NCI-H2029 treated with DMSO at 0.1 percent for 48 hours (cell line): ENCODE measurements around the gene MADCAM1.
A peak's percentile ranks its signal among the peaks of the same experiment; 100 is the strongest.

Experiments used
- DNase-seq: peaks from one replicate; lab custom pipeline; 2025; lab: John Stamatoyannopoulos, UW

The MADCAM1 gene

DNA sequence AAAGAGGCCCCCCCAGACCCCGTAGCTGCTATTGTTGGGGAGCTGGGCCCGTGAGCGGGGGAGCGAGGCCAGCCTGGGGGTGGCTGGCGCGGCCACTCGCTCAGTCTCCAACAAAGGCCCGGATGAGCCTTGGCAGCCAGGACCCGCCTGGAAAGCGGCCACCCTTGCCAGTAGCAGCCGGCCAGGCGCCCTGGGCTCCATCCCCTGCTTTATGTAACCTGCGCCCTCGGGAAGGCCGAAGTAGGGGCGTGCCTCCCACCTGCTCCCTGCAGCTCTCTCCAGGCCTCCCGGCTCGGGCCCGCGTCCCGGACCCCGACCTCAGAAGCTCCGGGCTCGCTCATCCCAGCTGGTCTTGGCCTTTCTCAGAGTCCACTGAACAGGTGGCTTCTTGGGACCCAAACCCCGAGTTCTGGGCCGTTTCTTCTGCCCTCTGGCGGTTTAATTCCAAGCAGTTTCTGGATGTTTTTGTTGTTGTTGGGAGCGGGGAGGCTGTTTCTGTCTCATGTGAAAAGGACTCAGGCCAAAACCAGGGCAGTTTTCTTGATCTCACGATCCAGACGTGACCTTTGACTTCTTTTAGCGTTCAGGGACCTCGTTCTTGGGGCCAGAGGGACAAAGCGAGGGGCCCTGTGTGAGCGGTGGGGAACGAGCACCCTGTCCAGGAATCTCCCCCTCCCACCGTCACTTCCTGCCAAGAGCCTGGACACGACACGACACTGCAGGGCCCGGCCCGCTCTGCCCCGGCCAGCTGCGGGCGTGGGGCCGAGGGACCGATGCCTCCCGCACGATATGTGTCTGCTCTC lies 36.5 kb downstream of the MADCAM1 start:
- peak; percentile 17 for DNase-seq

DNA sequence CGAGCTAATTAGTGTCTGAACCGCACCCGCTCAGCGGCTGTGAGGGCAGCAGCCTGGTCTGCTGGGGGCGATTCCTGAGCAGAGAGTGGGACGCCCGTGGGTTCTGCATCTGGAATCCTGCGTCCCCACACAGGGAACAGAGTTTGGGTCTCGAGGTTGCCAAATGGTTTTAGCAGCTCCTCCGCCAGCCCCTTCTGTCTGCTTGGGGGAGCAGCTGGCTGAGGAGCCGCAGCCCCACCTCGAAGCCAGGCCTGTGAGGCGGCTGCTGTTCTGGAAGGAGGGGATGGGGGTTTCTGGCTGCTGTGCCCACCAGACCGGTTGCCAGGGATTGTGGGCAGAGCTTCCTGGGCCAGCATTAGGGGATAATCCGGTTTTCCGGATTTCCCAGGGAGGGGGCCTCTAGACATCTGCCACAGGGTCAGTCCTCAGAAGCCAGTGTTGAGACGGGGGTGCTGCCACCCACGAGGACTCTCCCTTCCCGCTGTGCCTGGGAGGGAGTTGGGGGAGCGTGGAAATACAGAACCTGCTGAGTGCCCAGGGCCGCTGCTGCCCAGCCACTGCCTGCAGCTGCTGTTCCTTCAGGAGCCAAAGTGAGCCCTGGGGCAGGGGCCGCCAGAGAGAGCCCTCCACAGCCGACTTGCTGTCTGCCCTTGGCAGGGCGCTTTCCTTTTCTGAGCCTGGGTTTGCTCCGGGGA lies 37.2 kb downstream of the MADCAM1 start:
- DNase-seq: no peak

GRCh38 chr19:534088-534487 lies 37.8 kb downstream of the MADCAM1 start:
- DNase-seq: no peak

GRCh38 chr19:535017-535835 lies 38.9 kb downstream of the MADCAM1 start:
- DNase-seq: no peak

DNA sequence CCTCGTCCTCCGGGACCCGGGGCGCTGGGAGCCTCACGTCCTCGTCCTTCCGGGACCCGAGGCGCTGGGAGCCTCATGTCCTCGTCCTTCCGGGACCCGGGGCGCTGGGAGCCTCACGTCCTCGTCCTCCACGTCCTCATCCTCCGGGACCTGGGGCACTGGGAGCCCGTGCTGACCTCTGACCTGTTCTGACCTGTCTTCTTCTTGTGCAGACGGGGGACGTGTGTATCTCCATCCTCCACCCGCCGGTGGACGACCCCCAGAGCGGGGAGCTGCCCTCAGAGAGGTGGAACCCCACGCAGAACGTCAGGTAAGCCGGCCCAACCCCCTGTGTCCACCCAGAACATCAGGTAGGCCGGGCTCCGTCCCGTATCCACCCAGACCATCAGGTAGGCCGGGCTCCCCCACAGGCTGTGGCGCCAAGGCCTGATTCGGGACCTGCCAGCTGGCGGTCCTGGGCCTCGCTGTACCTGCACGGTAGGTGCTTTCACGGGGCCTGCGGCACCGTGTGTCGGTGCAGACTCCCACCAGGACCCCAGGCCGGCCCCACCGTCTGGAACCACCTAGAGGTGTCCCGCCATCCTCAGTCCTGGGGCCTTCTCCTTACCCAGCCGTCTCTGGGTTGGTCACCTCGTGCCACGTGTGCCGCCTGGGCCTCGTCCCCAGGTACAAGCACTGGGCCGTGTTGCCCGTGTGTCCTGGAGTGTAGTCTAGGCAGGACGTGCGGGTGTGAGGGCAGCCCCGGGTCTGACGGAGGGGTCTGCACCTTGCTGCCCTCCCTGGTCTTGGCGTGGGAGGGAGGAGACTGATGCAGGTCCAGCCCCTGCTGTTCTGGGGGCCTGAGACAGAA lies 40.0 kb downstream of the MADCAM1 start:
- no peak for DNase-seq

DNA sequence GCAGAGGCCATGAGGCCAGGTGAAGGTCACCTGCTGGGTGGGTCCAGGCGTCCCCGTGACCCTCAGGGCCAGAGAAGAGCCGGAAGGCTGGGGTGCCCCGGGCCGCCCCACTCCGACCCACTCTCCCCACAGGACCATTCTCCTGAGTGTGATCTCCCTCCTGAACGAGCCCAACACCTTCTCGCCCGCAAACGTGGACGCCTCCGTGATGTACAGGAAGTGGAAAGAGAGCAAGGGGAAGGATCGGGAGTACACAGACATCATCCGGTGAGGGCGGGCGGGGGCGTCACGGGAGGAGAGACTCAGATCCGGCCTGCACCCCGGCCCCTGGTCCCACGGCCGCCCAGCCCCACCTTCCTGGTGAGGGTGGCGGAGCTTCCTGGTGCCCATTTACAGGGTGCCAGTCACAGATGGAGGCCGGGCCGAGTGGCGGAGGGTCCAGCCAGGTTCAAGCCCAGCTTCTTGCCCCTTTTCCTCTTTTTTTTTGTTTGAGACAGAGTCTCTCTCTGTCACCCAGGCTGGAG lies 40.7 kb downstream of the MADCAM1 start:
- no peak for DNase-seq

DNA sequence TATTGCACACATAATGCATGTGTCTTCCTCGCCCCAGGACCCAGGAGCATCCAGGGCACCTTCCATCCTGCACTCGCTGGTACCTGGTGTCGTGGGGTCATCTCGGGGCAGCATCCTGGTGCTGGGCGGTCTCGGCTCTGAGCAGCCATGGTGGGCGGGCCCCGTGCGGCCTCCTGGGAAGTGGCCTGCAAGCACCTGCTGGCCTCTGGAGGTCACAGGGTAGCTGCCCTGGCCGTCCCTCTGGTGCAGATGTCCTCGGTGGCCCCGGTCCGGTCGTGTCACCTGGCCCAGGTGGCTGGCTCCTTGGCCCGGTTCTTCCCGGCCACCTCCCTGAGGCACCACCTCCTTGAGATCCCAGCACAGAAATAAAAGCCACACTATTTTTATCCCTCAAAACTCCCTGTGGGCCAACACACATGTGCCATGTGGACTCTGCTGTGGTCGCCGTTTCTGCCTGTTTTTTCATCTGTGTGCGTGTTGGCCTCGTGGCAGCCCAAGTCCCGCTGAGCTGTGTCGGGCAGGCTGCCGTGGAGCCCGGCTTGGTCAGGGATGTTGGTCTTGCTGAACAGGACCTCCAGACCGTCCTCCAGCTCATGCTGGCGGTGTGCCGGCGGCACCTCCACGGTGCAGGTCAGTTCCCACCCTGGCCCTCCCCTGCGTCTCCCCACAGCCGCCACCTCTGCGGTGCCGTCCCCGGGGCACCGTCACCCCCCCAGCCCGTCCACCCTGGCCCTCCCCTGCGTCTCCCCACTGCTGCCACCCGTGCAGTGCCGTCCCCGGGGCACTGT lies 42.5 kb downstream of the MADCAM1 start:
- DNase-seq: no peak

DNA sequence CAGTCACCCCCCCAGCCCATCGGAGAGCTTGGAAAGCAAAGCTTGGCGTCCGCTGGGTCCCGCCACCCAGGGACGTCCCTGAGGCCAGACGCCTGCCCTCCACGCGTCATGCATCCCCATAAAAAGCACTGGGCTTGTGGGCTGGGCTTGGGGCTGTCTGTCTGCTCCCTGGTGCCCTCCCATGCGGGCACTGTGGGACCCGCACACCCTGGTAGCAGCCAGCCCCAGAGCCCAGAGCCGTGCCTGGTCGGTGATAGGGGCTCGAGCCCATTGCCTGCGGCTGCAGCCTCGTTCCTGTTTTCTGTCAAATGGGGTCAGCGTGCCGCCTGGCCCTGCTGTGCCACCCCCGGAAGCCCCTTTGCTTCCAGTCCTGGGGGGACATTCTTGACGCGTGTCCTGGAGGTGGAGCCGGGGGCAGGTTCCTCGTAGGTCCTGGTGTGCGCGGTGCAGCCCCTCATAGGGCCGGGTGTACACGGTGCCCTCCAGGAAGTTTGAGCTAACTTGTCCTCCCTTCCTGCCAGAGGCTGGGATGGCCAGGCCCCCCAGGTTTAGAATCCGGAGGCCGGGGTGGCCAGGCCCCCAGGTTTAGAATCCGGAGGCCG lies 43.2 kb downstream of the MADCAM1 start:
- no peak for DNase-seq

DNA sequence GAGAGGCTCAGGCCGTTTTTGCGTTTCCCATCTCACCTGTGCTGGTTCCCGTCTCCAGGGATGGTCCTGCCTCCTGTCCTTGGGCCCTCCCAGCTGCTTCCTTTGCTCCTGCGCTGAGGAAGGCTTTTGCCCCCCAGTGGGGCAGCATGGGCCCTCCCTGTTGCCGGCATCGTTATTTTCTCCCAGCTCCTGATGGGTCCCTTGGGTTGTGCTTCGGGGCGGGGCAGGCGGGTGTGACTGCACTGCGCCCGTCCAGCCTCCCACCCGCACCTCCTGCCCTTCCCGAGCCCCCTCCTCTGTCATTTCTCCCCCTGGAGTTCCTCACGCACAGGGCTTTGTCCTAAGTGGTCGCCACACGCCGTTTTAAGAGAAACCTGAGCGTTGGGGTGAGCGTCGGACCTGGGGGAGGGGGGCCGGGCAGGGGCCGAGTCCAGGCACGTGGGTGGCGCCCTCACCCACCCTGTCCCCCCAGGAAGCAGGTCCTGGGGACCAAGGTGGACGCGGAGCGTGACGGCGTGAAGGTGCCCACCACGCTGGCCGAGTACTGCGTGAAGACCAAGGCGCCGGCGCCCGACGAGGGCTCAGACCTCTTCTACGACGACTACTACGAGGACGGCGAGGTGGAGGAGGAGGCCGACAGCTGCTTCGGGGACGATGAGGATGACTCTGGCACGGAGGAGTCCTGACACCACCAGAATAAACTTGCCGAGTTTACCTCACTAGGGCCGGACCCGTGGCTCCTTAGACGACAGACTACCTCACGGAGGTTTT lies 44.8 kb downstream of the MADCAM1 start:
- DNase-seq: no peak

- no peak for DNase-seq
Measured at GRCh38 chr19:541699-542098, 45.4 kb downstream of the MADCAM1 start.

GRCh38 chr19:542173-542866 lies 46.0 kb downstream of the MADCAM1 start:
- DNase-seq: no peak

- no peak for DNase-seq
Measured at GRCh38 chr19:543910-544608, 47.8 kb downstream of the MADCAM1 start, which contains the start of gene GZMM. GZMM (plus strand) TSS chr19:544053; CDS start chr19:544072, 19 bp downstream.

DNA sequence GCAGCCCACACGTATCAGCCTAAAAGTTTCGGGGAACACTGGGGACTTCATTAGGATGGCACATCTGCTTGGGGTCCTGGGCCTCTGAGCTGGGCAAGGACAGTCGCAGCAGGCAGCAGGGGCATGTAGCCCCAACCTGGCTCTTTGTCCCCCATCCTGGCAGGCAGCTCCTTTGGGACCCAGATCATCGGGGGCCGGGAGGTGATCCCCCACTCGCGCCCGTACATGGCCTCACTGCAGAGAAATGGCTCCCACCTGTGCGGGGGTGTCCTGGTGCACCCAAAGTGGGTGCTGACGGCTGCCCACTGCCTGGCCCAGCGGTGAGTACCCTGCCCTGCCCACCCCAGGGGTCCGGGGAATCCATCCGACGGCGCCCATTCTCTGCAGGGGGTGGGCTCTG lies 50.8 kb downstream of the MADCAM1 start:
- no peak for DNase-seq

GRCh38 chr19:547836-548720 lies 51.8 kb downstream of the MADCAM1 start:
- no peak for DNase-seq

GRCh38 chr19:548886-549830 lies 52.9 kb downstream of the MADCAM1 start:
- DNase-seq: no peak

GRCh38 chr19:554817-555216 lies 58.5 kb downstream of the MADCAM1 start:
- no peak for DNase-seq
